ENCODE measurements around the gene HIVEP2.

HIVEP2 gene

GRCh38 chr6:142841915-142842314, 103.1 kb downstream of the HIVEP2 start:
- Histone ChIP-seq H3K23ac (ENCODE audit: low read length) (no peak overlapping the region), H3K9ac (ENCODE audit: low read length) (no peak overlapping the region), H3K4me3 (ENCODE audit: low read depth, low read length) (no peak overlapping the region), H3K18ac (ENCODE audit: low read length) (no peak overlapping the region), H2BK120ac (ENCODE audit: insufficient read depth, low read length, poor library complexity) (no peak overlapping the region), H3K4me1 (ENCODE audit: control insufficient read depth in 1 of 2, insufficient read depth in 2 of 2, low read length in 2 of 2) (peaks cover 6 to 18% of the 10 kb centered on the region in 2 experiments), H4K8ac (ENCODE audit: low read depth, low read length) (no peak overlapping the region), H2AK5ac (ENCODE audit: low read length) (no peak overlapping the region), H2AFZ (ENCODE audit: insufficient read depth, low read length, poor library complexity) (no peak overlapping the region), H3K9me3 (ENCODE audit: insufficient read depth, low read depth, low read length) (no peaks in the 10 kb centered on the region), H3K14ac (ENCODE audit: low read length) (no peak overlapping the region), H3K4ac (ENCODE audit: low read depth, low read length) (no peak overlapping the region), H3K79me1 (ENCODE audit: low read length) (peaks cover 8% of the 10 kb centered on the region), H4K12ac (ENCODE audit: low read depth, low read length) (no peak overlapping the region), H3K4me2 (ENCODE audit: low read length) (no peak overlapping the region), H2BK5ac (ENCODE audit: low read depth, low read length, poor library complexity) (no peak overlapping the region), H3K27ac (ENCODE audit: low read depth, low read length) (no peak overlapping the region), H3K79me2 (ENCODE audit: control insufficient read depth, insufficient read depth, low read length, poor library complexity) (no peaks in the 10 kb centered on the region), H4K91ac (ENCODE audit: low read depth, low read length) (no peak overlapping the region), H3K27me3 (ENCODE audit: insufficient read depth, low read length) (no peaks in the 10 kb centered on the region), H3K36me3 (ENCODE audit: control insufficient read depth in 1 of 2, insufficient read depth in 2 of 2, low read length in 2 of 2) (no peaks in the 10 kb centered on the region), H2BK12ac (ENCODE audit: low read length) (no peak overlapping the region)
- DNase-seq = no peak
- WGBS (ENCODE audit: extremely low coverage, insufficient coverage, insufficient read length) = no CpG with 5 or more reads among the region's 1 CpG

- H3K27me3 ChIP-seq (ENCODE audit: insufficient read depth, low read length) = no peaks in the 10 kb centered on the region
- H3K9me3 ChIP-seq (ENCODE audit: insufficient read depth, low read depth, low read length) = no peaks in the 10 kb centered on the region
- H2AK5ac ChIP-seq (ENCODE audit: low read length) = no peak overlapping the region
- H3K79me2 ChIP-seq (ENCODE audit: control insufficient read depth, insufficient read depth, low read length, poor library complexity) = no peaks in the 10 kb centered on the region
- H2BK120ac ChIP-seq (ENCODE audit: insufficient read depth, low read length, poor library complexity) = no peak overlapping the region
- no peak overlapping the region for H3K23ac ChIP-seq (ENCODE audit: low read length)
- H2BK5ac ChIP-seq (ENCODE audit: low read depth, low read length, poor library complexity) = no peak overlapping the region
- WGBS (ENCODE audit: extremely low coverage, insufficient coverage, insufficient read length) = no CpG with 5 or more reads among the region's 2 CpGs
- no peak overlapping the region for H4K8ac ChIP-seq (ENCODE audit: low read depth, low read length)
- H2AFZ ChIP-seq (ENCODE audit: insufficient read depth, low read length, poor library complexity) = no peak overlapping the region
- no peak overlapping the region for H3K4ac ChIP-seq (ENCODE audit: low read depth, low read length)
- no peaks in the 10 kb centered on the region for H3K36me3 ChIP-seq (ENCODE audit: control insufficient read depth in 1 of 2, insufficient read depth in 2 of 2, low read length in 2 of 2)
- no peak overlapping the region for H3K18ac ChIP-seq (ENCODE audit: low read length)
- H3K27ac ChIP-seq (ENCODE audit: low read depth, low read length) = no peak overlapping the region
- H3K9ac ChIP-seq (ENCODE audit: low read length) = no peak overlapping the region
- H3K4me2 ChIP-seq (ENCODE audit: low read length) = no peak overlapping the region
- no peak overlapping the region for H3K14ac ChIP-seq (ENCODE audit: low read length)
- H3K79me1 ChIP-seq (ENCODE audit: low read length) = peaks cover 4% of the 10 kb centered on the region
- H3K4me3 ChIP-seq (ENCODE audit: low read depth, low read length) = no peak overlapping the region
- no peak overlapping the region for H4K12ac ChIP-seq (ENCODE audit: low read depth, low read length)
- H4K91ac ChIP-seq (ENCODE audit: low read depth, low read length) = no peak overlapping the region
- no peak for DNase-seq
- peak overlapping the region; percentile 10 for H2BK12ac ChIP-seq (ENCODE audit: low read length)
- H3K4me1 ChIP-seq (ENCODE audit: control insufficient read depth in 1 of 2, insufficient read depth in 2 of 2, low read length in 2 of 2) = peaks cover 0 to 8% of the 10 kb centered on the region in 2 experiments
Measured at GRCh38 chr6:142839686-142840040, 105.3 kb downstream of the HIVEP2 start.

- no peaks in the 10 kb centered on the region for H3K9me3 ChIP-seq (ENCODE audit: insufficient read depth, low read depth, low read length)
Measured at GRCh38 chr6:142838821-142839685, 105.9 kb downstream of the HIVEP2 start.

GRCh38 chr6:142835787-142836535, 109.0 kb downstream of the HIVEP2 start:
- Histone ChIP-seq H3K27me3 (ENCODE audit: insufficient read depth, low read length) (no peaks in the 10 kb centered on the region), H4K12ac (ENCODE audit: low read depth, low read length) (no peak overlapping the region), H3K9ac (ENCODE audit: low read length) (no peak overlapping the region), H3K4me3 (ENCODE audit: low read depth, low read length) (no peak overlapping the region), H2BK12ac (ENCODE audit: low read length) (no peak overlapping the region), H3K4me2 (ENCODE audit: low read length) (no peak overlapping the region), H3K4me1 (ENCODE audit: control insufficient read depth in 1 of 2, insufficient read depth in 2 of 2, low read length in 2 of 2) (peaks cover 0 to 6% of the 10 kb centered on the region in 2 experiments), H2AFZ (ENCODE audit: insufficient read depth, low read length, poor library complexity) (no peak overlapping the region), H2AK5ac (ENCODE audit: low read length) (no peak overlapping the region), H3K79me1 (ENCODE audit: low read length) (no peaks in the 10 kb centered on the region), H3K79me2 (ENCODE audit: control insufficient read depth, insufficient read depth, low read length, poor library complexity) (no peaks in the 10 kb centered on the region), H3K4ac (ENCODE audit: low read depth, low read length) (no peak overlapping the region), H3K18ac (ENCODE audit: low read length) (no peak overlapping the region), H3K14ac (ENCODE audit: low read length) (no peak overlapping the region), H3K36me3 (ENCODE audit: control insufficient read depth in 1 of 2, insufficient read depth in 2 of 2, low read length in 2 of 2) (no peaks in the 10 kb centered on the region), H4K8ac (ENCODE audit: low read depth, low read length) (no peak overlapping the region), H2BK120ac (ENCODE audit: insufficient read depth, low read length, poor library complexity) (no peak overlapping the region), H4K91ac (ENCODE audit: low read depth, low read length) (no peak overlapping the region), H3K23ac (ENCODE audit: low read length) (no peak overlapping the region), H3K9me3 (ENCODE audit: insufficient read depth, low read depth, low read length) (no peaks in the 10 kb centered on the region), H3K27ac (ENCODE audit: low read depth, low read length) (no peak overlapping the region), H2BK5ac (ENCODE audit: low read depth, low read length, poor library complexity) (no peak overlapping the region)
- no CpG with 5 or more reads among the region's 3 CpGs for WGBS (ENCODE audit: extremely low coverage, insufficient coverage, insufficient read length)
- DNase-seq = no peak

More at GRCh38 chr6:142838821-142839685, 105.9 kb downstream of the HIVEP2 start:
- Histone ChIP-seq H4K8ac (ENCODE audit: low read depth, low read length) (no peak overlapping the region), H3K27ac (ENCODE audit: low read depth, low read length) (no peak overlapping the region), H3K79me1 (ENCODE audit: low read length) (peaks cover 4% of the 10 kb centered on the region), H2BK5ac (ENCODE audit: low read depth, low read length, poor library complexity) (no peak overlapping the region), H3K4me3 (ENCODE audit: low read depth, low read length) (no peak overlapping the region), H3K36me3 (ENCODE audit: control insufficient read depth in 1 of 2, insufficient read depth in 2 of 2, low read length in 2 of 2) (no peaks in the 10 kb centered on the region), H3K4me2 (ENCODE audit: low read length) (no peak overlapping the region), H2BK120ac (ENCODE audit: insufficient read depth, low read length, poor library complexity) (no peak overlapping the region), H3K79me2 (ENCODE audit: control insufficient read depth, insufficient read depth, low read length, poor library complexity) (no peaks in the 10 kb centered on the region), H3K4me1 (ENCODE audit: control insufficient read depth in 1 of 2, insufficient read depth in 2 of 2, low read length in 2 of 2) (peaks cover 0 to 8% of the 10 kb centered on the region in 2 experiments), H3K27me3 (ENCODE audit: insufficient read depth, low read length) (no peaks in the 10 kb centered on the region), H3K14ac (ENCODE audit: low read length) (no peak overlapping the region), H2AK5ac (ENCODE audit: low read length) (no peak overlapping the region), H3K18ac (ENCODE audit: low read length) (no peak overlapping the region), H2BK12ac (ENCODE audit: low read length) (peak overlapping the region; percentile 10), H3K9ac (ENCODE audit: low read length) (no peak overlapping the region), H4K12ac (ENCODE audit: low read depth, low read length) (no peak overlapping the region), H2AFZ (ENCODE audit: insufficient read depth, low read length, poor library complexity) (no peak overlapping the region), H4K91ac (ENCODE audit: low read depth, low read length) (no peak overlapping the region), H3K4ac (ENCODE audit: low read depth, low read length) (no peak overlapping the region), H3K23ac (ENCODE audit: low read length) (no peak overlapping the region)
- WGBS (ENCODE audit: extremely low coverage, insufficient coverage, insufficient read length) = no CpG with 5 or more reads among the region's 7 CpGs
- DNase-seq = peak in 1 of 2 donors; percentile 56

Measured in trophoblast cell (in vitro differentiated cells and primary cell).